Measurements from ENCODE around the gene MINAR1. TPM values are rescaled to one million over a fixed set of nuclear protein-coding genes. Genes with fewer than 3 reads are reported as not detected.
A peak's percentile ranks its signal among the peaks of the same experiment; 100 is the strongest.

Gene MINAR1
- total RNA-seq, 1 donor from 2014 or later = 0.53 TPM

DNA sequence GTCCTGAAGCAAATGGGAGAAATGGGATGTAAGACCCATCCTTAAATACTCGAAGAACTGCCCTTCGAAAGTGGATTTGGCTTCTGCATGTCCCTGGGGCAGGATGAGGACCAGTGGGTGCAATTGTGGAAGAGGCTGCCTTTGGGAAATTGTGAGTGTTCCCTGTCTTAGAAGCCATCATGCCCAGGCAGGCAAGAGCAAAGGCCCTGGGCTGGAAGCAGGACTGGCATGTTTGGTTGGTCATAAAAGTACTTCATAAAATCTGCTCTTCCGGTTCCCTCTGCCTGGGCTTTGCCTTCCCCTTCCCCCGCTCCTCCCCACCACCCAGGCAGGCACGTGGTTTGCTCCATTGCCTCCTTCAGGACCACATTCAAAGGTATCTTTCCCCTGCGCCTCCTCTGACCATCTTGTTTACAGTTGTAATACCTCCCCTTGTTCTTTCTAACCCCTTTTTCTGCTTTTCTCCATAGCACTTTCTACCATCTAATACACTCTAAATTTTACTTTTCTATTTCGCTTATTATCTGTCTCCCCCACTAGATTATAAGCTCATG, 8.3 kb downstream of the MINAR1 start:
- no peaks in the 10 kb centered on the region for H3K36me3 ChIP-seq (ENCODE audit: control insufficient read depth, insufficient read depth, low read length)
- peaks cover 3% of the 10 kb centered on the region for H3K27me3 ChIP-seq (ENCODE audit: control insufficient read depth, insufficient read depth, low read length)
- no peak for DNase-seq (ENCODE audit: low read depth)
- TF ChIP-seq, protein P1, sequence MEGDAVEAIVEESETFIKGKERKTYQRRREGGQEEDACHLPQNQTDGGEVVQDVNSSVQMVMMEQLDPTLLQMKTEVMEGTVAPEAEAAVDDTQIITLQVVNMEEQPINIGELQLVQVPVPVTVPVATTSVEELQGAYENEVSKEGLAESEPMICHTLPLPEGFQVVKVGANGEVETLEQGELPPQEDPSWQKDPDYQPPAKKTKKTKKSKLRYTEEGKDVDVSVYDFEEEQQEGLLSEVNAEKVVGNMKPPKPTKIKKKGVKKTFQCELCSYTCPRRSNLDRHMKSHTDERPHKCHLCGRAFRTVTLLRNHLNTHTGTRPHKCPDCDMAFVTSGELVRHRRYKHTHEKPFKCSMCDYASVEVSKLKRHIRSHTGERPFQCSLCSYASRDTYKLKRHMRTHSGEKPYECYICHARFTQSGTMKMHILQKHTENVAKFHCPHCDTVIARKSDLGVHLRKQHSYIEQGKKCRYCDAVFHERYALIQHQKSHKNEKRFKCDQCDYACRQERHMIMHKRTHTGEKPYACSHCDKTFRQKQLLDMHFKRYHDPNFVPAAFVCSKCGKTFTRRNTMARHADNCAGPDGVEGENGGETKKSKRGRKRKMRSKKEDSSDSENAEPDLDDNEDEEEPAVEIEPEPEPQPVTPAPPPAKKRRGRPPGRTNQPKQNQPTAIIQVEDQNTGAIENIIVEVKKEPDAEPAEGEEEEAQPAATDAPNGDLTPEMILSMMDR (IDR thresholded peaks at IDR 0.05; ENCODE audit: insufficient read depth, low read length, severe bottlenecking) = no peak
- no peak for FAIRE-seq
- H3K4me3 ChIP-seq (ENCODE audit: low read depth, low read length) = no peak overlapping the region

DNA sequence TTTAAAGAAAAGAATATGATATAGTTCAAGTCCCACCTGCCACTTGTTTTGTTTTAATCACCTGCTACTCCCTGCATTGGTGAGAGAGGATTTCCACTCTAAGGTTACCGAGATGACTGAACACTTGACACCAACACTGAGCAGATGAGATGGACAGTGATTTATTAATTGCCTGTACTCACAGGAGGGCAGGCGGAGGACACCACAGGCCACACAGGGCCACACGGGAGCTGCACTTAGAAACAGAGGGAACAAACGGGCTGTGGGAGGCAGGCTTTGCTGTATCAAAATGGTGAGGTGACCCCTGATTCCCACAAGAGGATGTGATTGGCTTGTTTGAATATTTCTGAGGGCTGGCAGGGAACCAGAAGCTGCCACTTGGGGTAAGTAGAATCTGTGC, 10.8 kb downstream of the MINAR1 start:
- DNase-seq (ENCODE audit: low read depth) = no peak
- Histone ChIP-seq H3K4me3 (ENCODE audit: low read depth, low read length) (no peak overlapping the region), H3K36me3 (ENCODE audit: control insufficient read depth, insufficient read depth, low read length) (no peaks in the 10 kb centered on the region), H3K27me3 (ENCODE audit: control insufficient read depth, insufficient read depth, low read length) (no peaks in the 10 kb centered on the region)
- TF ChIP-seq, protein P1 (IDR thresholded peaks at IDR 0.05; ENCODE audit: insufficient read depth, low read length, severe bottlenecking) = no peak
- FAIRE-seq = no peak

DNA sequence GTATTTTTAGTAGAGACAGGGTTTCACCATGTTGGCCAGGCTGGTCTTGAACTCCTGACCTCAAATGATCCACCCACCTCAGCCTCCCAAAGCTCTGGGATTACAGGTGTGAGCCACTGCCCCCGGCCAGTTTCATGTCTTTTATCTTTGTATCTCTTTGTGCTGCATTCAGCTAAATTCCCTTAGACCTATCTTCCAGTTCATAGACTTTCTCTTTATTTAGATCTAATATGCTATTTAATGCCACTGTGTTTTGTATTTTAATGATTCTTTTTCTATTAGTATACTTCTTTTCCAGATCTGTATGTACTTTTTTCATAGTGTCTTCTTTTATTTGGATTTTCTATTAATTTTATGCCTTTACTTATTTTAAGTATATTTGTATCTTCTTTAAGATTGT, 14.9 kb downstream of the MINAR1 start:
- DNase-seq (ENCODE audit: low read depth) (no peak), FAIRE-seq (no peak)
- Histone ChIP-seq H3K4me3 (ENCODE audit: low read depth, low read length) (no peak overlapping the region), H3K36me3 (ENCODE audit: control insufficient read depth, insufficient read depth, low read length) (no peaks in the 10 kb centered on the region), H3K27me3 (ENCODE audit: control insufficient read depth, insufficient read depth, low read length) (peaks cover 2% of the 10 kb centered on the region)
- TF ChIP-seq, protein P1 (IDR thresholded peaks at IDR 0.05; ENCODE audit: insufficient read depth, low read length, severe bottlenecking) = no peak

DNA sequence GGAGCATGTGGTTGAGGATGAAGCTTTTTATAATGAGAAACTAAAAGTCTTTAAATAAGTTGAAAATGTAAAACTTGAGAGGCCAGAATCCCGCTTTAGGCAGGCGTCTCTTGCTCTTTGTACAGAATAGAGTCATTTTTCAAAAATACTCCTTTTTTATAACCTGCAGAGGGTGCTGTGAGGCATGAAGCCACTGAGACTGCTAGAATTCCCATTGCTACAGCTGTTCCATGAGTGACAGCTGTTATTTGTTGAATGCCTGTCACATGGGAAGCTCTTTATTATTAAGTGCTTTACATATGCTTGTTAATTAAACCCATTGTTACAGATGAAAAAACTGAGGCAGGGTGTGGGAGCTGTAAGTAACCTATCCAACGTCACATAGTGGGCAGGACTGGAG, 18.5 kb downstream of the MINAR1 start:
- H3K27me3 ChIP-seq (ENCODE audit: control insufficient read depth, insufficient read depth, low read length) = peaks cover 2% of the 10 kb centered on the region
- DNase-seq (ENCODE audit: low read depth) = no peak
- FAIRE-seq = no peak
- H3K36me3 ChIP-seq (ENCODE audit: control insufficient read depth, insufficient read depth, low read length) = no peaks in the 10 kb centered on the region
- TF ChIP-seq, protein P1 (IDR thresholded peaks at IDR 0.05; ENCODE audit: insufficient read depth, low read length, severe bottlenecking) = peak; percentile 6
- H3K4me3 ChIP-seq (ENCODE audit: low read depth, low read length) = no peak overlapping the region

DNA sequence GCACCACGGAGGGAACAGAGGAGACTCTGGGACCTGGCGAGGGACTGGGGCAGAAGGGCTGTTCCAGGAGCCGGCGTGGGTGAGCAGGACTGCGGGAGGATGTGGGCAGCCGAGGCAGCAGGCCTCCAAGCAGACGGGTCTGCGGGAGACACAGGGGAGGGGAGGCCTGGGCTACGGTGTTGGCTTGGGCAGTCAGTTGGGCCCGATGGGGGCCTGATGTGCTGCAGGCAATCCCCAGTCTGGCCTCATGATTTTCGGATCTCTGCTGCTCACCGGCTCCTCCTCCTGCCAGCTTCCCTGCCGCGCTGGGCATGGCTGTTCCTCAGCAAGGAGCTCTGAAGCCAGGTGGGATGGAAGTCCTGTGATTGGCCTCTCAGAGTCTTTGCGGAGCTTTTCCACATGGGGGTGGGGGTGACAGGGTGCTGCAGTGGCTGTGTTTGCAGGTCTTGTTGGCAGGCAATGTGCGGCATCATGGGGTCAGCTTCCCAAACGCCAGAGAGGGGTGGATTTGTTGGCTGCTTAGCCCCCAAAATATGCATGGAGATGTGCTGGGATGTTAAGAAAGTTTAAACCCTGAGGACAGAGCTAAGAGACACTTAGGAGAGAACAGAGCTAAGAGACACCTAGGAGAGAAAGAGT, 19.3 kb downstream of the MINAR1 start:
- FAIRE-seq = no peak
- Histone ChIP-seq H3K36me3 (ENCODE audit: control insufficient read depth, insufficient read depth, low read length) (no peaks in the 10 kb centered on the region), H3K4me3 (ENCODE audit: low read depth, low read length) (no peak overlapping the region), H3K27me3 (ENCODE audit: control insufficient read depth, insufficient read depth, low read length) (peaks cover 2% of the 10 kb centered on the region)
- no peak for DNase-seq (ENCODE audit: low read depth)
- TF ChIP-seq, protein P1 (IDR thresholded peaks at IDR 0.05; ENCODE audit: insufficient read depth, low read length, severe bottlenecking) = no peak
